HG02759 (cell line): Measurements from ENCODE around the gene TNS3.

Experiments used
- ATAC-seq: cut with Tn5 transposase; IDR thresholded peaks from one replicate; pipeline ENCODE4 v1.9.1; 2021; ENCODE audit warnings: mild to moderate bottlenecking, moderate library complexity; ENCODE audit not compliant: unreplicated experiment

The TNS3 gene

DNA sequence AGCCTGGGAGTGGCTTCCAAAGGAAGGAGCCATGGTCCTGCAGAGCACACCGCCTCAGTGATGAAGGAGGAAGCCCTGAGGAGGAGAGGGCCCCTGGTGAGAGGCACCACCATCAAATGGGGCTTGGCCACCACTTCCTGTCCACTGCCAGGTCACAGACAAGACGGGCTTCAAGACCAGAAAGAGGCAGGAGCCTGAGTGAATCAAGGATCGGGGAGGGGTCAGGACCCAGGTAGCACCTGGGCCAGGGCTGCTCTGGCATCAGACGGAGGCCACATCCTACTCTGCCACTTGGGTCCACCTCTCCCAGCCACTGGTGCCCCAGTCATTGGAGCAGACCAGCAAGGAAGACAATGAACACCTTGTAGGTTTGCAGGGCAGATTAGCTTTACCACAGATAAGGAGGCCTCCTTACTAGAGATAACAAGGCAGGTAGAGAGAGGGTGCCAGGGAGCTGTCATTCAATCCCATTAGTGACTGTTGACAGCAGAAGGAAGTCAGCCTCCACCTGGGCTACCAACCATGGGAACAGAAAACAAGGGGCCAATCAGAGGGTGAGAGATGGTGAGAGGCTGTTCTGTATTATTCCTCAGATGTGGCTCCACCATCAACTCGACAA, 143.4 kb downstream of the TNS3 start:
- no peak for ATAC-seq

DNA sequence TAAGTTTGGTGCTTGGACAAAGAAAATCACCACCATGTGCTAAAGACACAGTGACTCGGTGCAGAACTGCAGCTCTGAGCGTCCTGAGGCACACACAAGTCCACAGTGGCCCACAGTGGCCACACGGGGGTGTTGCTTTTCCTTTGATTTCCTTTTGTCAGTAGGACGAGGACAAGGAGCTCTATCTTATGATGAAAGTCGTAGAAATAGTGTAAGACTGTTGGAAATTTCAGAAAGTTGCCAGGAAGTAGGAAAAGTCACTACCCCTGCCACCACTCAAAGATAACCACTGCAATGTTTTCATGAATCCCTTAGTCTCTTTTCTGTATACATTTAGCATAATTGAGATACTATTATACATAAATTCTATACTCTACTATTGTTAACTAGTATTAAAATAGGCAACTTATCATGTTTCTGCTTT, 146.0 kb downstream of the TNS3 start:
- no peak for ATAC-seq

DNA sequence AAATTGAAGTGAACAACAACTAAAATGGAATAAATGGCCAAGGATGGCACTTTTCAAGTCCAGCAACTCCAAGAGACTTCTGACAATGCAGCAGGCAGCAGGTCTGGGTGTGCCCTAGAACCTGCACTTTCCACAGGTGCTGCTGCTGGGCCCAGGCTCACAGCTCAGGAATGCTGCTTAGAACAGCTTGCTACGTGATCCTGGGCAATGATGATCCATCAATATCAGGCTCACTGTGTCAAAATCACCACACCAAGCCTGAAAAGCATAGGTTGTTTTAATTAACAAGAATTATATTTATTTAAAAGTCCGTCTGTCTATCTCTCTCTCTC, 148.4 kb downstream of the TNS3 start:
- ATAC-seq: no peak

DNA sequence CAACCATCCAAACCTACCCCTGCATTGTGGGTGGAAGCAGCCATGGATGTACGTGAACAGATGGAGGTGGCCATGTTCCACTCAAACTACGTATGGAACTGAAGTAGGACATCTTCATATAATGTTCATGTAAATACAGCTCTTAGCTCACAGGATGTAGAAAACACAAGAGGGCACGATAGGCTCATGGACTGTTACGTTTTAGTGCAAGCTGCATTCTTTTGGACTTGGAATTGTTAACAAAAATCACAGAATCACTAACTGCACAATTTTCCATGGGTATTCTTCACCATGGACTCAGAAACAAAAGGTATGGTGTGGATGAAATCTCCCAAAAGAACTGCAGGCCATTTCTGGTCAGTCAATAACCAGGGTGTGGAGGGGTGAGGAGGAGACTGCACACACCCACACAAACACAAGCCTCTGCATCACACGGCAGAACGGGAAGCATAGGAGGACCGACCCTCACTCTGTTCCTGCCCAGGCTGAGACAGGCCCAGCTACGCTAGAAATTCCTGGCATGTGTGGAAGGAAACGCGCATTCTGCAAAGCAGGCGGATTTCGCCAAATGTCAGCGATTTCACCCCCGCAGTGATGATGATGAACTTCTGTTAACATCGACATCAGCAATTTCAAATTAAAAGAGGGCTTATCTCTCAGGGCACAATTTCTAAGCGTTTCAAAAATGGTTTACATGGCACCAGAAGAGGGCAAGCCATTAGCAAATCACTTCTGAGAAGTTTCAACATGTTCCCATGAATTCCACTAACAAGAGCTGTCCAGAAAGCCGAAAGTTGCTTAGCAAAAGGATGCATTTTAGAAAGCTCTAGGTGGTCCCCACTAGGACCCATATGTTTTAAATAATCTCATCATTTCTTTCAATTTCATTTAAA, 149.0 kb downstream of the TNS3 start:
- no peak for ATAC-seq

DNA sequence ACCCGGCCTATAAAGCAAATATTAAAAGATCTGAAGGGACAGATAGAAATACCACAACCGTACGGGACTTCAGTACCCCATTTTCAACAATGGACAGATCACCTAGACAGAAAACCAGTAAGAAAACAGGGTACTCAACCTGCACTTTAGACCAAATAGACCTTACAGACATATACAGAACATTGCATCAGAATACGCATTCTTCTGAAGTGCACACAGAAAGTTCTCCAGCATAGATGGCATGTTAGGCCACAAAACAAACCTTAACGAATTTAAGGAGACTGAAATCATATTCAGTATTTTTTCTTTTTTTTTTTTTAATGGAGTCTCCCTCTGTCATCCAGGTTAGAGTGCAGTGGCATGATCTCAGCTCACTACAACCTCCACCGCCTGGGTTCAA, 151.5 kb downstream of the TNS3 start:
- no peak for ATAC-seq

DNA sequence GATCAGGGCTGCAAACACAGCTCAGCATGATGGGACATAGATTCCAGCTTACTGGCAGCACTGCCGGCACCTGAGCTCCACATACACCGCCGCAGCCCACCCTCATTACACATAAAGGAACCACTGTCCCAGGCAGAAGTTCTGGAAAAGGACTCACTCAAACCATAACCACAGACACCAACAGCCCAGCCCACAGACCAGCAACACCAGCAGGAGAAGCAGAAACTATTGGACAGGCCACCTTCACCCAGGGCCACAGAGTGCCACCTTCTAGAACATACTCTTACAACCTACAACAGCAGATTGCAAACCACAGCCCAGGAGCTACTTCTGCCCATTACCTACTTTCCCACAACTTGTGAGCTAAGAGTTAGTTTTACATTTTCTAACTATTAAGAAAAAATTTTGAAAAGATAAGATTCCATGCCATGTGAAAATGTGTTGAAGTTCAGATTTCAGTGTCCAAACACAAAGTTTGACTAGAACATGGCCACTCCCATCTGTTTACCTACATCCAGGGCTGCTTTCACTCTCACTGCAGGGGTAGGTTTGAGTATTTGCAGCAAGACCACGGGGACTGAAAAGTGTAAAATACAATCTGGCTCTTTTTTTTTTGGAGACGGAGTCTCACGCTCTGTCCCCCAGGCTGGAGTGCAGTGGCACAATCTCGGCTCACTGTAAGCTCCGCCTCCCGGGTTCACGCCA, 153.0 kb downstream of the TNS3 start:
- ATAC-seq: no peak

DNA sequence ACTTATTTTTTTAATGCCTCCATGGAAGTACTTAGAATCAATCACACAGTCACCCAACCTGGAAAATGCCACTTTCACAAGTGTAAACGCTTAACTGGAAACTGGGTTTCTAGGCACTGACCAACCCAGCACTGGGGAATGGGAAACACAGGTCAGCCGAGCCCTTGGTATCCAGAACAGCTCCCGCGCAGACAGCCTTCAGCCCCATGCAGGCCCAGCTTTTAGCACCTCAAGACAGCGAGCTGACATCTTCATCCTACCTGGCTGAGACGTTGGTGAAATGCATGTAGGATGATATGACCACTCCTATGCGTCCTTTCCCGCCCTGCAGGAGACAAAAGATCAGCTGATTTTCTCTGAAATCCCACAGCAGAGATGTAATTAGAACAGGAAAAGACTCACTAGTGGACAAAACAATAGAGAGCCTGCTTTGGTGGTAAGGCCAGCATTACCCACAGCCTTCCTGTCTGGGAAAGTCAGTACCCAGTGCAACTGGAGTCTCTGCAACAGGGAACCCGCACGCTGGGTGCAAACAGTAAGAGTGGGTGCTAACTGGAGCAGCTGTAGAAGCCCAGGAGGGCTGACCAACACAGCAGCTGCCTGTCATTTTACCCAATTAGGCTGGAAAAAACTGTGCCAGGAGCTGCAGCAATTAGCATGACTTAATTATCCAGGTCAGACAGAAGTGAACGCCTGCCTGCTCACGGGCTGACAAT, 153.7 kb downstream of the TNS3 start:
- no peak for ATAC-seq

DNA sequence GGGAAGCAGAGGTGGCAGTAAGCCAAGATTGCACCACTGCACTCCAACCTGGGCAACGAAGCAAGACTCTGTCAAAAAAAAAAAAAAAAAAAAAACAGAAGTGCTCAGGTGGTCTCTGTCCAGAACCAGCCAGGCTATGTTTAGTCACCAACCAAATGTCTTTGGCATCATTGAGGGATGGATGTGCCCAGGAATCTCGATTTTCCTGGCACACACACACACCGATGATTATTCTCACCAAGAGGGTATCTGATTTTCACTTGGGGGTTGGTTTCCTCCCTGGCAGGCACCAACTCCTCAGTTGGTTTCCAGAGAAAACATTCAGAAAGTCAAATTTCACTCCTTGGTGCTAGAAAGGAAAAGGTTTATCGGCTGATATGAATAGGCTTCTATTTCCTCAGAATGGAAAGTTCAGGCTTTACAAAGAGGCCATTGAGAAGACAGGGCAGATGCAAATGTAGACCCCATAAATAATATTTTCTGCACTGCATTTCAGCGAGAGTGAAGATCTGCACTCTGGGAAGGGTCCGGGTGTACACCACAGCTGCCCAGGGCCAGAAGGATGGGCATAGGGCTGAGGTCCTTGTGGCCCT, 154.8 kb downstream of the TNS3 start:
- ATAC-seq: no peak

DNA sequence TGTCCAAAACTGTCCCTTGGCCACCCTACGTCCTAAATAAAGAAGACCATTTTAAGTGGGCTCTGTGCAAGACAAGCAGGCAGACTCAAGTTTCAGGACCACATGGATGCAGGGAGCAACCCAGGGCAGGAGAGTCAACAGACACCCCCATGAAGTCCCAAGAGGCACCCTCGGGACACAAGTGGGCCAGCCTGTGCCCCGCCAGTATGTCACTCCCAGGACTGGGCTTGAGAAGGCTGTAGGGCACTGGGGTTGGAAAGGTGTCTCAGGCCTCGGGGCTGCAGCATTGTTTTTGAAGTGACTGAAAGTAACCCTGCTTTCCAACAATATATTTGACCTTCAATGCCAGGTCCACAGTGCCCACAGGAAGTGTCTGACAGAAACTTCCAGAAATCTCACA, 157.4 kb downstream of the TNS3 start:
- ATAC-seq: no peak

DNA sequence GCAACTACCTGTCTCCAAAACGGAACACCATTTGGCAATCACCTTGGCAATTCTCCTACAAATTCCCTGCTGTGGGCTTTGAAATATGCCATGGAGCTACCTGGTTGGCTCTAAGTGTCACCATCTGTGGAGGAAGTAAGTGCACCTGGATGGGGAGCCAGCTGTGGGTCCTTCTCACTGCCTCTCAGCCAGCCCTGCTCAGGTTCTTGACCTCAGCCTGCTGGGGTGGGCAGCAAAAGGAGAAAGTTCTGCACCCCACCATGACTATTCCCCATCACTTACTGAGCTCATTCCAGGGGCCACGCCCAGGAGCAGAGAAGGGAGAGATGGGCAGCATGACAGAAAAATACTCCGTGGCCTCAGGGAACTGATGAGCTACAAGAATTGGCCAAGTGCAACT, 158.7 kb downstream of the TNS3 start:
- no peak for ATAC-seq

DNA sequence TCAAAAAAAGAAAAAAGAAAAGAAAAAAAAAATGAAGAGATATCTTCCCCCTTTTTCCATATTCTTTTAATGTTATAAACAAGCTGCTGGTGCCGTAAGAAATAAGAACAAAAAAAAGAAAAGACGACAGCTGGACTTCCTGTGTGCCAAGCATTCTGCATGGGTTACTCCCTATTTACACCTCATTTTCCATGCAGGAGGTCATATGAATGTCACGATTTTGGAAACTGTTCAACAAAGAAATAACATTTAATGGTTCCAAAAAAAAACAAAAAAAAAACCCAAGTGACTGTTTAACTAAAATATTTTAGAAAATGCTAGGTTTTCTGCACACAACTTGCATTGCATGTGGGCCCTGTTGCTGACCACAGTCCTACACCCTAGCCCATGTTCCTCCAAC, 159.3 kb downstream of the TNS3 start:
- ATAC-seq: no peak

DNA sequence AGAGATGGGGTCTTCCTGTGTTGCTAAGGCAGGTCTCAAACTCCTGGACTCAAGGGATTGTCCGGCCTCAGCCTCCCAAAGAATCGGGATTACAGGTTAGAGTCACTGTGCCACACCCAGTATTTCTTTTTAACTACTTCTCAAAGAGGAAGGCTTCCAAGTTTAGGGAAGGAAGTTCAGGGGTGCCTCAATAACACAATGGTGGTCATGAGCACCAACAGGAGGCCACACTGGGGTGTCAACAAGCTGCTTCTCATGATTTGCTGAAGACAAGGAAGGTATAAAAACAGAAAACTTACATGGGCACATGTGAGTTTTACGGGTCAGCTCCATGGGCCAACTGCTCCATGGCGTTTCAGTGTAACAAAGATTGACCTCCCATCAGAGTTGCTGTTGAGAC, 160.5 kb downstream of the TNS3 start:
- no peak for ATAC-seq

DNA sequence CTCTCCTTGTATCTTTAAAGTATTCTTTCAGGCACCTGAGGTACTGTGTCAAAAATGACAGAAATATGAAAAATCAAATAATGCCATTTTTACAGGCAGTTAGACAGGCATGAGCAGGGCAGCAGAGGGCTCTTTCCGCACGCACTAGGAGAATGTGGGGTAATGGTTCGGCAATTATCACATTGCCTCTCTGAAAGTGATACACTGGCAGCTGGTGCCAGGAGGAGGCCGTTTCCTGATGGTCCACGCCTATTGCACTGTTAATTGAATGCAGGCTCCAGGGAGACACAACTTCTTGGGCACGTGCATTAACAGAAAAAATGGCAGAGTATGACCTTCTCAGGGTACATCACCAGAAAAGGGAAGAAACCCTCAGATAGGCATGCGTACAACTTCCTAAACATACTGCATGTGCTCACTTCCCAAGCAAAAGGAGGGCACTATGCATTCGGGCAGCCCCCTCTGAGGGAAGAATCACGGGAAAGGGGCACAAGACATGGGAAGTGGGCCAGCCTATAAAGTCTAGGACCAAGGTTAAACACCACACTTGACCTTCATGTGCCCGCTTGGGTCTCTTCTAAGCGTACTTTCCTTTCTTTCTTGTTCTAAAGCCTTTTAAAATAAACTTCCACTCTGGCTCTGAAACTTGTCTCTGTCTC, 161.7 kb downstream of the TNS3 start:
- no peak for ATAC-seq

DNA sequence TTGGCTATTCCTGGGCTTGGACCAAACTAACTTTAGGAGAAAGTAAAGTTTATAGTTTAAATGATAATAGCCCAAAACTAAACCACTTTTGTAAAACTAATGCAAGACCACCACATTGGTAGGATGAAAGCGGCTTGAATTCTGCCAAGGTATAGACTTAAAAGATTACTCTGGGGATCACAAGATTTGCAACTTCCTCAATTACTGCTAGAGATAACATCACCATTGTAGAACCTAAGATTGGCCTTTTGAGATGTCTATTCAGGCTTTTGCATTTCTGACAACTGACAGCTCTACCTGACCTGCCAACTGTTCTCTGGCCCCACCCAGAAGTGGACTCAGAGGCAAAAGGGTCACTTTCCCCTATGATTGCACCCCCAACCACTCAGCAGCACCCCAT, 162.4 kb downstream of the TNS3 start:
- no peak for ATAC-seq

DNA sequence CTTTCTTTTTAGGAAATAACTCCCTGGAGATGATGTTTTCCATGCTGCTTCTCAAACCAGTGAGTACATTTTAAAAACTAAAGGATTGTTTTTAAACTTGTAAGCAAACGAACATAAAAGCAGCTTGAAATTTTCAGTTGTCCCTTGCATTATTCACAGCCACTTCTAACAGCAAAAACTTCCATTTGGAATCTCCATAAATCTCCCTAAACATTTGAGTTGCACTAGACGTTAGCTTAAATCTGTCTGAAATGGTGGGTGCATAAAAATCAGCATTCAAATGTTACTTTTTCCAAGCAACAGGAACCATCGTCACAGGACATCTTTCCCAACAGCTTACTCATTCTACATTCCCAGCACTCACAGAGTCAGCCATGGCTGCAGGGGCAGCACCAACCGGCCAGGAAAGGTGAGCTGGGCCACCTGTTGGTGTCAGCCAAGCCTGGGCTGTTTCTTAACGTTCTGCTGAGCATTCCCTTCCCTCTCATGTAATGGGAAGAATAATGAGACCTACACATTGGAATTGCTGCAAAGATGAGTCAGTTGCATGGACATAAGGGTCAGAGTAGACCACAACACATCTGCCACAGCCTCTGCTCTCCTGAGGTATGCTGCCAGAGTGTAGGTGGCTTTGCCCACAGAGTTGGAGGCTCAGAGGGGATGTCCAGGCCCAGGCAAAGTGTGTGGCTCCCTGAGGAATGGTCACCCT, 163.2 kb downstream of the TNS3 start:
- ATAC-seq: no peak

DNA sequence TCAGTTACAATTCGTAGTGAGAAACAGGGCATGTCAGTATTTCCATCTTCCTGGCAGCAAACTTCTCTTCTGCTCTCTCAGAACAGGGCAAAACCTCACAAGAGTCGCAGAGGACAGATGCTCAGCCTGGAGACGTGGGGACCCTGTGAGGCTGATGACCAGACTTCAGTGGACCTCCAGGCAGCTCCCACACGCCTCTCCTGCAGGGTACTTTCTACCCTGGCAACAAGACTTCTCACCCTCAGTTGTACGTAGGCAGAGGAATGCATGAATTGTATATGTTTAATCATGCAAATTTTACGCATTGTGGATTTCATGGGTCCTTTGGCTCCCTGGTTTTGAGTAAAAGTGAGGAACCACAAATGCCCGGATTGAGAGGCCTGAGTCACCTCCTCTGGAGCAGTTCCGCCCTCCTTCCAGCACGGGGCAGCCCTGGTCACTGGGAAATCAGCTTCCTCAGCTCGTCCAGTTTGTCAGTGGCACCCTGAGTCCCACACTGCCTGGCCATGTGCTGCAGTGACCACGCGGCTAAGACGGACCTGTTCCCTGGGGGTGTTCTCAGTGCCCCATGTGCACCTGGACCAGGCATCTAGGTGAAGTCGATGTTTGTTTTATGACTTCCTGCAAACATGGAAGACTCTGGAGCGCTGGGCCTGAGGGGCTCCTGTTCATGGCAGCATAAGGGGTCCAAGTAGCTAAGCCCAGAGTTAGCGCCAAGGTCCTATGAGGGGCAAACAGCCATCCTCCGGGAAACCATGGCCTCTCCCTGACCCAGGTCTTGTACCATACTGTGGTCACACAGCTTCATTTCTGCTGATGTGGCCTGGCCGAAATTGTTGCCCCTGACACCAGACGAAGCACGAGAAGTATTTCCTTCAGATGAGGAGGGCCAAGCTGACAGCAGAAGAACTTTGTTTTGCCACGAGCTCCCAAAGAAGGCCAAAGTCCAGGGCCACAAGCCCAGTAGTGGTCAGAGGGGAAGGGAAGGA, 165.1 kb downstream of the TNS3 start:
- ATAC-seq: no peak

DNA sequence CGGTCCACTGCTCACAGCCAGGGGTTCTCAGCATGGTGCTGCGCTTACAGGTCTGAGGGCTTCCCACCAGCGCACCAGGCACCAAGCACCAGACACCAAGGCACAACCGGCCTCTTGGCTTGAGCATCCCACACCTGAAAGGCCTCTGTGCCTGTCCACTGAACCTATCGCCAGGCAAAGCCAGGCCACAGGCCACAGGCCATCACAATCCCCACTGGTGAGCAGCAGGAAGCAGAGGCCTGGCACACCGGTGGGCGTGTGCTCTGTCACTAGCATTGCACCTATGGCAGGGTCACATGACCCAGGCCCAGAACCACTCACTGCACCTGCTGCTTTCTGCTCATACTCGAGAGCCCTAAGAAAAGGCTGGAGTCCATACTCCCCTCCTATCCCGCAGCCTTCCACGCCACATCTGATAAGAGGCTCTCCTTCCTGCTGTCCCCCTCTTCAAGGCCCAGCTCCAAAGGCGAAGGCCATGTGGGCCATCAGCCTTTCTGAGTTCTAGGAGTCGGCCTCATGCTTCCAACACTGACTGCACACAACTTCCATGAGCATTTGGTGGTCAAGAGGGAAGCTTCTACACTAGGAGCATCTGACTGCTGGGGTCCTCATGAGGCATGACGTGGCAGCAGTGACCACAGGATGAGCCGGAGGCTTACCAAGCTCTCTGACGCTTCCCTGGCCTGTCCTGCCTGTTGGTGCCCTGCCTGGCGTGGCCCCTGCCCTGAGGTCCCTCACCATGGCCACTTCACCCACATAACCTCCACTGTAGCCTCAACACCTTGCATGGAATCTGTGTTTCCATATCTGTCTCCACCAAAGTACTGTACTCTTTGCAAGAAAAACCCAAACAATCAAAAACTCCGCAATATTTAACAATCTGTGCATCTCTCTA, 166.3 kb downstream of the TNS3 start:
- no peak for ATAC-seq
